M059J (cell line): ENCODE measurements around the gene CHST10. TPM values are rescaled to one million over a fixed set of nuclear protein-coding genes. Genes with fewer than 3 reads are reported as not detected.

ENCODE experiments used
- total RNA-seq: library from RNA; depleted of rRNA; stranded (reverse); fragments of >200 nt; shearing (Covaris generic); gene quantifications from 2 replicates; pipeline ENCODE4 v1.2.3, GENCODE V29; 2014; rRNA removed

The CHST10 gene
- total RNA-seq, 1 experiment from 2014 or later: 13.7 TPM

Other genes with a start within 250 kb of the CHST10 start
- 0.10 TPM in 1 of 2 replicates, not detected in the other for gene LONRF2, start 95.2 kb downstream of the CHST10 start, total RNA-seq
- not detected in 2 replicates for gene NMS, start 52.8 kb upstream of the CHST10 start, total RNA-seq
- 10.9 and 18.7 TPM in 2 replicates for gene PDCL3, start 145.3 kb upstream of the CHST10 start, total RNA-seq